ENCODE results near the gene ZNF813. TPM values are rescaled to one million over a fixed set of nuclear protein-coding genes. Genes with fewer than 3 reads are reported as not detected.

Gene ZNF813
- total RNA-seq, 6 experiments from 2014 or later, result 0.74 to 1.6 (median 1.1) TPM

DNA sequence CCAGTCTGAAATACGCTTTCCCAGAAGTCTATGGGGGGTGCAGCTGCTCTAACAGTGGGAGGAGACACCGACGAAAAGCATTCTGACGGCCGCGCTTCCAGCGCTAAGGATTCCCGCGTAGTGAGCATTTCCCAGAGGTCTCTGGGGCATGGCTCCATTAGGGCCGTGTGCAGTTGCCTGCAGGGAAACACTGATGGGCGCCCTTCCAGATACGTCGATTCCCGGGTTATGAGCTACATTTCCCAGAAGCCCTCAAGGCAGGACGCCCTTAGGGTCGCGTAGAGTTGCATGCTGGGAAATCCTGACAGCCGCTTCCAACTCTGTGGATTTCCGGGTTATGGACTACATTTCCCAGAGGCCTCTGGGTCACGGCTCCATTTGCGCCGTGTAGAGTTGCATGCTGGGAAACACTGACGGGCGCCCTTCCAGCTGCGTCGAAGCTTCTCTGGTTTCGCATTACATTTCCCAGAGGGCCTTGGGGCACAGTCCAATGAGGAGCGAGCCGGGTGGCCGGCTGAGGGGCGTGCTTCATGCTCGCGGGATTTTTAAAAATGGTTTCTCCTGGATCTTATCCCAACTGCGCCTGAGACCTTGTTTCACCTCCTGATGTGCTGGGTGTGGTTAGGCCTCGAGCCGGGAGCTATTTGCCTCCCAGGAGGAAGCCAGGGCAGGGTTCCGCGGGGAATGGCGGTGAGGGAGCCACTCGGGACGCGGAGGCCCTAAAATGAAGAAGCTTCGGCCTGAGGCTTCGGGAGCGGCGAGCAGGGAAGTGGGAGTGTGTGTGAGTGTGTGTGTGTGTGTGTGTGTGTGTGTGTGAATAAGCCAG, 53.2 kb downstream of the ZNF813 start:
- peak overlapping the region; percentile 37 to 55 (median 42) for H3K4me3 ChIP-seq
- WGBS (ENCODE audit: insufficient coverage, low coverage, low lambda C conversion rate, missing lambda C conversion rate), result 6% methylated on average over 28 of the region's 46 CpGs
- no peaks in the 10 kb centered on the region for H3K27me3 ChIP-seq
- H3K27ac ChIP-seq, result peak overlapping the region; percentile 34 to 78 (median 65)
- peak; percentile 94 to 98 (median 95) for ATAC-seq
- H3K9me3 ChIP-seq, result peaks cover 0 to 10% (median 1%) of the 10 kb centered on the region in 4 donors
- no peak for TF ChIP-seq POLR2A (IDR thresholded peaks at IDR 0.05)
- TF ChIP-seq, protein P1, sequence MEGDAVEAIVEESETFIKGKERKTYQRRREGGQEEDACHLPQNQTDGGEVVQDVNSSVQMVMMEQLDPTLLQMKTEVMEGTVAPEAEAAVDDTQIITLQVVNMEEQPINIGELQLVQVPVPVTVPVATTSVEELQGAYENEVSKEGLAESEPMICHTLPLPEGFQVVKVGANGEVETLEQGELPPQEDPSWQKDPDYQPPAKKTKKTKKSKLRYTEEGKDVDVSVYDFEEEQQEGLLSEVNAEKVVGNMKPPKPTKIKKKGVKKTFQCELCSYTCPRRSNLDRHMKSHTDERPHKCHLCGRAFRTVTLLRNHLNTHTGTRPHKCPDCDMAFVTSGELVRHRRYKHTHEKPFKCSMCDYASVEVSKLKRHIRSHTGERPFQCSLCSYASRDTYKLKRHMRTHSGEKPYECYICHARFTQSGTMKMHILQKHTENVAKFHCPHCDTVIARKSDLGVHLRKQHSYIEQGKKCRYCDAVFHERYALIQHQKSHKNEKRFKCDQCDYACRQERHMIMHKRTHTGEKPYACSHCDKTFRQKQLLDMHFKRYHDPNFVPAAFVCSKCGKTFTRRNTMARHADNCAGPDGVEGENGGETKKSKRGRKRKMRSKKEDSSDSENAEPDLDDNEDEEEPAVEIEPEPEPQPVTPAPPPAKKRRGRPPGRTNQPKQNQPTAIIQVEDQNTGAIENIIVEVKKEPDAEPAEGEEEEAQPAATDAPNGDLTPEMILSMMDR (IDR thresholded peaks at IDR 0.05), result no peak
- peak; percentile 91 to 96 (median 96) for DNase-seq
- no peaks in the 10 kb centered on the region for H3K4me1 ChIP-seq
- H3K36me3 ChIP-seq, result no peaks in the 10 kb centered on the region
- intact Hi-C loops (cut with DNase I), result no loop called here

DNA sequence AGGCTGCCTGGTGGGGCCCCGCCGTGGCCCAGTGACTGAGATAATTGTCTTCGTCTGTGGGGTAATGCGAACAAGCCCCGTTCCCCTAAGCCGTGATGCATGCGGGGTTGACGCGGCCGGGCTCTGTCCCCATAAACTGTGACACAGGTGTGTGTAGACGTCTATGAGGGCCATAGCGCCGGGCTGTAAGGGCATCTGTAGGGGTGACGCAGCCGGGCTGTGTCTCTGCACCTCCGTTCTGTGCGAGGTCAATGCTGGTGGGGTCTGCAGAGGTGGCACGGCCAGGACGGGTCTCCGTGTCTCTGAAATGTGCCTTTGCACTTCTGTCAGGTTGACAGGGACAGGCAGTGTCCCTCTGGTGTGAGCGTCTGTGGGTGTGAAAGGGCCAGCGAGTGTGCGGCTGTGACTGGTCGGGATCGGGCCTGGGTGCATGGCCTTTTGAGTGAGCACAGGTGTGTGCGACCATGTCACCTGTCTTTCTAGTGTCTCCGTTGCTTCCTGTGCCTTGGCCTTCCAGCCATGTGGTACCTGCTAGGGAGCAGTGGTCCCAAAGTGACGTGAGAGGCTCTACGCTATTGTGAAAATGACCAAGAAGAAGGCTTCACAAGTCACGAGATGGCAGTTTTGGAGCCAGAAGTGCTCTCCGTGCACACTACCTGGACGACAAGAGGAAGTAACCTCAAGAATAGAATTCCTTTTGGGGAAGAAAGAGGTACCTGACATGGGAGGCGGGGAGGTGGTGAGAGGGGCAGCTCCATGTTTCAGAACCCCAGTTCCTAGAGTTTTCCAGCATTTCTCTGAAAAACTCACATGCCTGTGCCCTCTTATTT, 54.1 kb downstream of the ZNF813 start:
- Histone ChIP-seq H3K27ac (no peak overlapping the region), H3K4me1 (no peaks in the 10 kb centered on the region), H3K4me3 (peak overlapping the region in 2 of 3 donors; percentile 21 to 55), H3K36me3 (no peaks in the 10 kb centered on the region), H3K27me3 (no peaks in the 10 kb centered on the region), H3K9me3 (peaks cover 0 to 10% (median 3%) of the 10 kb centered on the region in 4 donors)
- TF ChIP-seq POLR2A (IDR thresholded peaks at IDR 0.05), result no peak
- TF ChIP-seq, protein P1 (IDR thresholded peaks at IDR 0.05), result no peak
- DNase-seq (no peak), ATAC-seq (no peak)
- 28% methylated on average over 20 of the region's 33 CpGs for WGBS (ENCODE audit: insufficient coverage, low coverage, low lambda C conversion rate, missing lambda C conversion rate)
- intact Hi-C loops (cut with DNase I), result no loop called here

DNA sequence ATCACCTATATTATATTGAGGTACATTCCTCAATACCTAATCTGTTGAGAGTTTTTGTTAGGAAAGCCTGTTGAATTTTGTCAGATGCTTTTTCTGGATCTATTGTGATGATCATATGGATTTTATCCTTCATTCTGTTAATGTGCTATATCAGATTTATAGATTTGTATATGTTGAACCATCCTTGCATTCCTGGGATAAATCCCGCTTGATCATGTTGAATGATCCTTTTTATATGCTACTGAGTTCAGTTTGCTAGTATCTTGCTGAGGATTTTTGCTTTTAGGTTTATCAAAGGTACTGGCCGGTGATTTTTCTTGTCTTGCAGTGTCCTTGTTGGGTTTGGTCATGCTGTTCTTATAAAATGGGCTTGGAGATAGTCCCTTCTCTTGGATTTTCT, 58.4 kb downstream of the ZNF813 start:
- peaks cover 0 to 6% (median 0%) of the 10 kb centered on the region in 4 donors for H3K9me3 ChIP-seq
- no peaks in the 10 kb centered on the region for H3K27me3 ChIP-seq
- no peak overlapping the region for H3K27ac ChIP-seq
- no peak overlapping the region for H3K4me3 ChIP-seq
- no peak for DNase-seq
- intact Hi-C loops (cut with DNase I), result no loop called here
- no peak for ATAC-seq
- WGBS (ENCODE audit: insufficient coverage, low coverage, low lambda C conversion rate, missing lambda C conversion rate), result 100% methylated on average over 2 of the region's 2 CpGs
- H3K36me3 ChIP-seq, result no peaks in the 10 kb centered on the region
- H3K4me1 ChIP-seq, result no peaks in the 10 kb centered on the region
- TF ChIP-seq, protein P1 (IDR thresholded peaks at IDR 0.05), result no peak
- TF ChIP-seq POLR2A (IDR thresholded peaks at IDR 0.05), result no peak

DNA sequence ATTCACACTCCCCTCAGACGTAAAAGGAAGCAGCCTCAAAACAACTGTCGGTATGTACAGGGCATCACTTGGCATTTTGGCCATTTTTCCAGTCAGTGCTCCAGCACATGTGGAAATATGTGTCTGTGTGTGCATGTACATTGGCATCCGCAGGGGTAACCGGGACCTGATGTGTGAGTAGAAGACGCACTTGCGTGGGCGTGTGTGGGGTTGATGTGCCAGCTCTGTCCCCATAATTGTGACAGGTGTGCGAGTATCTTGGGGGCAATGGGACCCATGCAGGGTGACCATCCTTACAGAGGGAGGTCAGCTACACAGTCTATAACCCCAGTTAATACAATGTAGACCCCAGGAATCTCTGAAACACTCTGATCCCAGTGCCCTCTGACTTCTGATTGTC, 63.1 kb downstream of the ZNF813 start:
- no peaks in the 10 kb centered on the region for H3K27me3 ChIP-seq
- DNase-seq, result no peak
- H3K4me3 ChIP-seq, result no peak overlapping the region
- intact Hi-C loops (cut with DNase I), result no loop called here
- no peak for ATAC-seq
- H3K36me3 ChIP-seq, result no peaks in the 10 kb centered on the region
- WGBS (ENCODE audit: insufficient coverage, low coverage, low lambda C conversion rate, missing lambda C conversion rate), result 100% methylated on average over 3 of the region's 8 CpGs
- H3K27ac ChIP-seq, result no peak overlapping the region
- H3K4me1 ChIP-seq, result no peaks in the 10 kb centered on the region
- no peak for TF ChIP-seq POLR2A (IDR thresholded peaks at IDR 0.05)
- TF ChIP-seq, protein P1 (IDR thresholded peaks at IDR 0.05), result no peak
- H3K9me3 ChIP-seq, result peaks cover 0 to 5% (median 0%) of the 10 kb centered on the region in 4 donors
